Adrenal gland (tissue), 5 donors: ENCODE results near the gene THEM5.

Experiments
- CTCF ChIP-seq, 6 experiments: fragments of 450-650 bp in 4 of 6; fragments of 200-600 bp in 2 of 6; sonication (generic) in 1 of 6; IDR thresholded peaks; 1 replicate in 5 of 6; 2 replicates in 1 of 6; pipeline versions ENCODE4 v1.5.1 to v1.8.0; 2016 to 2021; ENCODE audit warnings: antibody characterized with exemption in 6 of 6, mild to moderate bottlenecking in 2 of 6, moderate library complexity in 1 of 6
- POLR2A ChIP-seq, 2 donors: fragments of 450-650 bp; IDR thresholded peaks; one replicate each; pipeline ENCODE4 v1.6.1; 2017; ENCODE audit warnings: antibody characterized with exemption in 2 of 2, mild to moderate bottlenecking in 2 of 2, moderate library complexity in 1 of 2
- donor health status: DM: no; HTN: no; CAD: no.

GRCh38 chr1:151819227-151819835 lies 34.2 kb downstream of the THEM5 start:
- TF ChIP-seq CTCF (IDR thresholded peaks at IDR 0.05) (no peak), POLR2A (IDR thresholded peaks at IDR 0.05) (no peak)
